Stimulated activated naive CD8-positive, alpha-beta T cell treated with anti-CD3 and anti-CD28 coated beads, Interleukin-15, Interleukin-2, amounts not matched to agents 100 ng/mL and 50 ng/mL, for 24 hours (primary cell): ENCODE measurements around the gene NFAM1.

Experiments
- H3K27ac Mint-ChIP-seq: one replicate; pipeline ENCODE4 v1.8.0; 2021; ENCODE audit warnings: mild to moderate bottlenecking, mixed read lengths
- H3K27me3 Mint-ChIP-seq: one replicate; pipeline ENCODE4 v1.8.0; 2021; ENCODE audit warnings: mixed read lengths
- H3K36me3 Mint-ChIP-seq: one replicate; pipeline ENCODE4 v1.8.0; 2021; ENCODE audit warnings: low read depth, mixed read lengths
- H3K4me1 Mint-ChIP-seq: one replicate; pipeline ENCODE4 v1.8.0; 2021; ENCODE audit warnings: low read depth, mixed read lengths
- H3K4me3 Mint-ChIP-seq: one replicate; pipeline ENCODE4 v1.8.0; 2021; ENCODE audit warnings: mild to moderate bottlenecking, mixed read lengths
- H3K9me3 Mint-ChIP-seq: one replicate; pipeline ENCODE4 v1.8.0; 2021; ENCODE audit warnings: mixed read lengths

The NFAM1 gene

GRCh38 chr22:42384506-42384905, 47.7 kb downstream of the NFAM1 start:
- H3K36me3 Mint-ChIP-seq = no peaks in the 10 kb centered on the region
- H3K9me3 Mint-ChIP-seq = no peaks in the 10 kb centered on the region
- H3K27me3 Mint-ChIP-seq = no peaks in the 10 kb centered on the region
- no peak overlapping the region for H3K4me3 Mint-ChIP-seq
- H3K27ac Mint-ChIP-seq = no peak overlapping the region
- no peaks in the 10 kb centered on the region for H3K4me1 Mint-ChIP-seq

- no peak overlapping the region for H3K4me3 Mint-ChIP-seq
- H3K4me1 Mint-ChIP-seq = no peaks in the 10 kb centered on the region
- no peaks in the 10 kb centered on the region for H3K9me3 Mint-ChIP-seq
- peaks cover under 1% of the 10 kb centered on the region for H3K27me3 Mint-ChIP-seq
- H3K27ac Mint-ChIP-seq = no peak overlapping the region
- no peaks in the 10 kb centered on the region for H3K36me3 Mint-ChIP-seq
Observed at GRCh38 chr22:42383851-42384417, 48.3 kb downstream of the NFAM1 start.

GRCh38 chr22:42383287-42383686, 48.9 kb downstream of the NFAM1 start:
- Mint-ChIP-seq H3K36me3 (no peaks in the 10 kb centered on the region), H3K4me1 (no peaks in the 10 kb centered on the region), H3K4me3 (no peak overlapping the region), H3K27ac (no peak overlapping the region), H3K9me3 (no peaks in the 10 kb centered on the region), H3K27me3 (peaks cover 5% of the 10 kb centered on the region)

GRCh38 chr22:42380769-42381551, 51.2 kb downstream of the NFAM1 start:
- Mint-ChIP-seq H3K27ac (no peak overlapping the region), H3K27me3 (peaks cover 5% of the 10 kb centered on the region), H3K4me1 (no peaks in the 10 kb centered on the region), H3K4me3 (no peak overlapping the region), H3K36me3 (no peaks in the 10 kb centered on the region), H3K9me3 (no peaks in the 10 kb centered on the region)

GRCh38 chr22:42379966-42380537, 52.2 kb downstream of the NFAM1 start:
- H3K27me3 Mint-ChIP-seq = peaks cover 5% of the 10 kb centered on the region
- H3K4me1 Mint-ChIP-seq = no peaks in the 10 kb centered on the region
- H3K9me3 Mint-ChIP-seq = no peaks in the 10 kb centered on the region
- H3K27ac Mint-ChIP-seq = no peak overlapping the region
- H3K36me3 Mint-ChIP-seq = no peaks in the 10 kb centered on the region
- H3K4me3 Mint-ChIP-seq = no peak overlapping the region

GRCh38 chr22:42376711-42377554, 55.3 kb downstream of the NFAM1 start:
- Mint-ChIP-seq H3K4me3 (no peak overlapping the region), H3K27me3 (peaks cover 5% of the 10 kb centered on the region), H3K9me3 (no peaks in the 10 kb centered on the region), H3K36me3 (no peaks in the 10 kb centered on the region), H3K4me1 (peaks cover 4% of the 10 kb centered on the region), H3K27ac (no peak overlapping the region)

GRCh38 chr22:42375982-42376381, 56.2 kb downstream of the NFAM1 start:
- Mint-ChIP-seq H3K27ac (no peak overlapping the region), H3K9me3 (no peaks in the 10 kb centered on the region), H3K4me3 (no peak overlapping the region), H3K4me1 (peaks cover 4% of the 10 kb centered on the region), H3K27me3 (peaks cover 5% of the 10 kb centered on the region), H3K36me3 (no peaks in the 10 kb centered on the region)

GRCh38 chr22:42372976-42373375, 59.2 kb downstream of the NFAM1 start:
- Mint-ChIP-seq H3K36me3 (no peaks in the 10 kb centered on the region), H3K4me3 (no peak overlapping the region), H3K4me1 (peaks cover 12% of the 10 kb centered on the region)

GRCh38 chr22:42371501-42371900, 60.7 kb downstream of the NFAM1 start:
- Mint-ChIP-seq H3K9me3 (no peaks in the 10 kb centered on the region), H3K27ac (no peak overlapping the region), H3K27me3 (peaks cover 16% of the 10 kb centered on the region), H3K36me3 (no peaks in the 10 kb centered on the region), H3K4me3 (no peak overlapping the region), H3K4me1 (peaks cover 12% of the 10 kb centered on the region)

More at GRCh38 chr22:42372976-42373375, 59.2 kb downstream of the NFAM1 start:
- Mint-ChIP-seq H3K27me3 (peaks cover 5% of the 10 kb centered on the region), H3K27ac (no peak overlapping the region), H3K9me3 (no peaks in the 10 kb centered on the region)

GRCh38 chr22:42371099-42371498, 61.1 kb downstream of the NFAM1 start:
- H3K9me3 Mint-ChIP-seq = no peaks in the 10 kb centered on the region
- H3K4me1 Mint-ChIP-seq = peaks cover 12% of the 10 kb centered on the region
- peaks cover 17% of the 10 kb centered on the region for H3K27me3 Mint-ChIP-seq
- H3K27ac Mint-ChIP-seq = peak overlapping the region; percentile 45
- H3K36me3 Mint-ChIP-seq = no peaks in the 10 kb centered on the region
- H3K4me3 Mint-ChIP-seq = no peak overlapping the region

- H3K27me3 Mint-ChIP-seq = peaks cover 31% of the 10 kb centered on the region
- no peaks in the 10 kb centered on the region for H3K9me3 Mint-ChIP-seq
- peak overlapping the region; percentile 39 for H3K27ac Mint-ChIP-seq
- H3K36me3 Mint-ChIP-seq = no peaks in the 10 kb centered on the region
- peak overlapping the region; percentile 88 for H3K4me3 Mint-ChIP-seq
- peaks cover 7% of the 10 kb centered on the region for H3K4me1 Mint-ChIP-seq
Observed at GRCh38 chr22:42369250-42370041, 62.8 kb downstream of the NFAM1 start.

- Mint-ChIP-seq H3K27me3 (peaks cover 38% of the 10 kb centered on the region), H3K4me1 (peaks cover 7% of the 10 kb centered on the region), H3K4me3 (peak overlapping the region; percentile 88), H3K27ac (no peak overlapping the region), H3K36me3 (no peaks in the 10 kb centered on the region), H3K9me3 (no peaks in the 10 kb centered on the region)
Observed at GRCh38 chr22:42368379-42369249, 63.6 kb downstream of the NFAM1 start.

GRCh38 chr22:42367980-42368378, 64.2 kb downstream of the NFAM1 start:
- Mint-ChIP-seq H3K4me3 (peak overlapping the region; percentile 17), H3K27me3 (peaks cover 38% of the 10 kb centered on the region), H3K4me1 (peaks cover 7% of the 10 kb centered on the region), H3K9me3 (no peaks in the 10 kb centered on the region), H3K36me3 (no peaks in the 10 kb centered on the region), H3K27ac (no peak overlapping the region)
